Measurements from ENCODE around the gene COX6B1.

Gene COX6B1

DNA sequence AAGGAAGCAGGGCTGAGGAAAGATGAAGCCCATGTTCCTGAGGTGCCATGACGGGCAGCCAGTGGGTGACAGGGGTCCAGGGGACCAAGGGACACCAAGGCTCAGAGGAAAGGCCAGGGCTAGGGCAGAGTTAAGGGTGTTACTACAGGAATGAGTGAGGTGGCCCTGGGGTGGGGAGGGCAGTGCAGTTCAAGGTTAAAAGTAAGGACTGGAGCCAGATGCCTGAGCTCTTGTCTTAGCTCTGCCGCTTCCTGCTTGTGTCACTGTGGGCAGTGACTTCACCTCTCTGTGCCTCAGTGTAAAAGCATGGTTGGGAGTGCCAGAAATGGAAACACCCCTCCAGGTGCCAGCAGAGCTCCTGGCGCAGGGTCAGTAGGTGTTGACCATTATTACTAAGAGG is 11.5 kb upstream of the COX6B1 start:
- TF ChIP-seq, protein P1, sequence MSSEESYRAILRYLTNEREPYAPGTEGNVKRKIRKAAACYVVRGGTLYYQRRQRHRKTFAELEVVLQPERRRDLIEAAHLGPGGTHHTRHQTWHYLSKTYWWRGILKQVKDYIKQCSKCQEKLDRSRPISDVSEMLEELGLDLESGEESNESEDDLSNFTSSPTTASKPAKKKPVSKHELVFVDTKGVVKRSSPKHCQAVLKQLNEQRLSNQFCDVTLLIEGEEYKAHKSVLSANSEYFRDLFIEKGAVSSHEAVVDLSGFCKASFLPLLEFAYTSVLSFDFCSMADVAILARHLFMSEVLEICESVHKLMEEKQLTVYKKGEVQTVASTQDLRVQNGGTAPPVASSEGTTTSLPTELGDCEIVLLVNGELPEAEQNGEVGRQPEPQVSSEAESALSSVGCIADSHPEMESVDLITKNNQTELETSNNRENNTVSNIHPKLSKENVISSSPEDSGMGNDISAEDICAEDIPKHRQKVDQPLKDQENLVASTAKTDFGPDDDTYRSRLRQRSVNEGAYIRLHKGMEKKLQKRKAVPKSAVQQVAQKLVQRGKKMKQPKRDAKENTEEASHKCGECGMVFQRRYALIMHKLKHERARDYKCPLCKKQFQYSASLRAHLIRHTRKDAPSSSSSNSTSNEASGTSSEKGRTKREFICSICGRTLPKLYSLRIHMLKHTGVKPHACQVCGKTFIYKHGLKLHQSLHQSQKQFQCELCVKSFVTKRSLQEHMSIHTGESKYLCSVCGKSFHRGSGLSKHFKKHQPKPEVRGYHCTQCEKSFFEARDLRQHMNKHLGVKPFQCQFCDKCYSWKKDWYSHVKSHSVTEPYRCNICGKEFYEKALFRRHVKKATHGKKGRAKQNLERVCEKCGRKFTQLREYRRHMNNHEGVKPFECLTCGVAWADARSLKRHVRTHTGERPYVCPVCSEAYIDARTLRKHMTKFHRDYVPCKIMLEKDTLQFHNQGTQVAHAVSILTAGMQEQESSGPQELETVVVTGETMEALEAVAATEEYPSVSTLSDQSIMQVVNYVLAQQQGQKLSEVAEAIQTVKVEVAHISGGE (tag by site-specific recombination; conservative IDR thresholded peaks at IDR 0.05; ENCODE audit: low read depth) = no peak
- TF ChIP-seq ZBTB1 (tag by site-specific recombination; IDR thresholded peaks at IDR 0.05) = no peak
- no peak for TF ChIP-seq PRDM4 (tag by site-specific recombination; IDR thresholded peaks at IDR 0.05)
- no peak for TF ChIP-seq ZNF266 (tag by site-specific recombination; IDR thresholded peaks at IDR 0.05; ENCODE audit: low read depth)
- TF ChIP-seq BCL6B (tag by site-specific recombination; IDR thresholded peaks at IDR 0.05) = no peak
- TF ChIP-seq, protein P2, sequence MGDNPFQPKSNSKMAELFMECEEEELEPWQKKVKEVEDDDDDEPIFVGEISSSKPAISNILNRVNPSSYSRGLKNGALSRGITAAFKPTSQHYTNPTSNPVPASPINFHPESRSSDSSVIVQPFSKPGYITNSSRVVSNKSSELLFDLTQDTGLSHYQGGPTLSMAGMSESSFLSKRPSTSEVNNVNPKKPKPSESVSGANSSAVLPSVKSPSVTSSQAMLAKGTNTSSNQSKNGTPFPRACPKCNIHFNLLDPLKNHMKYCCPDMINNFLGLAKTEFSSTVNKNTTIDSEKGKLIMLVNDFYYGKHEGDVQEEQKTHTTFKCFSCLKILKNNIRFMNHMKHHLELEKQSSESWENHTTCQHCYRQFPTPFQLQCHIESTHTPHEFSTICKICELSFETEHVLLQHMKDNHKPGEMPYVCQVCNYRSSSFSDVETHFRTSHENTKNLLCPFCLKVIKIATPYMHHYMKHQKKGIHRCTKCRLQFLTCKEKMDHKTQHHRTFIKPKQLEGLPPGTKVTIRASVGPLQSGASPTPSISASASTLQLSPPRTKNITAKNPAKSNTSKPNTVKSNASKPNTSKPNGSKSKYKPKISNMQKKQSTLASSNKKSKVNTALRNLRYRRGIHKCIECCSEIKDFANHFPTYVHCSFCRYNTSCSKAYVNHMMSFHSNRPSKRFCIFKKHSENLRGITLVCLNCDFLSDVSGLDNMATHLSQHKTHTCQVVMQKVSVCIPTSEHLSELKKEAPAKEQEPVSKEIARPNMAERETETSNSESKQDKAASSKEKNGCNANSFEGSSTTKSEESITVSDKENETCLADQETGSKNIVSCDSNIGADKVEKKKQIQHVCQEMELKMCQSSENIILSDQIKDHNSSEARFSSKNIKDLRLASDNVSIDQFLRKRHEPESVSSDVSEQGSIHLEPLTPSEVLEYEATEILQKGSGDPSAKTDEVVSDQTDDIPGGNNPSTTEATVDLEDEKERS (tag by site-specific recombination; IDR thresholded peaks at IDR 0.05) = no peak
- no peak for TF ChIP-seq ZNF610 (tag by site-specific recombination; IDR thresholded peaks at IDR 0.05; ENCODE audit: borderline replicate concordance)
- no peak for TF ChIP-seq ZNF19 (tag by site-specific recombination; IDR thresholded peaks at IDR 0.05; ENCODE audit: low read depth)
- no peak for TF ChIP-seq ZNF660 (tag by site-specific recombination; IDR thresholded peaks at IDR 0.05)
- TF ChIP-seq ZNF585B (tag by site-specific recombination; IDR thresholded peaks at IDR 0.05) = no peak
- TF ChIP-seq ZNF302 (tag by site-specific recombination; IDR thresholded peaks at IDR 0.05; ENCODE audit: low read depth) = no peak
- TF ChIP-seq PRDM6 (tag by site-specific recombination; IDR thresholded peaks at IDR 0.05) = no peak
- no peak for TF ChIP-seq SP3 (tag by site-specific recombination; IDR thresholded peaks at IDR 0.05)
- no peak for TF ChIP-seq ZFHX2 (tag by site-specific recombination; conservative IDR thresholded peaks at IDR 0.05)
- no peak for TF ChIP-seq ZFP69B (tag by site-specific recombination; IDR thresholded peaks at IDR 0.05)
- no peak for TF ChIP-seq ZSCAN4 (tag by site-specific recombination; IDR thresholded peaks at IDR 0.05)
- TF ChIP-seq, protein P3, sequence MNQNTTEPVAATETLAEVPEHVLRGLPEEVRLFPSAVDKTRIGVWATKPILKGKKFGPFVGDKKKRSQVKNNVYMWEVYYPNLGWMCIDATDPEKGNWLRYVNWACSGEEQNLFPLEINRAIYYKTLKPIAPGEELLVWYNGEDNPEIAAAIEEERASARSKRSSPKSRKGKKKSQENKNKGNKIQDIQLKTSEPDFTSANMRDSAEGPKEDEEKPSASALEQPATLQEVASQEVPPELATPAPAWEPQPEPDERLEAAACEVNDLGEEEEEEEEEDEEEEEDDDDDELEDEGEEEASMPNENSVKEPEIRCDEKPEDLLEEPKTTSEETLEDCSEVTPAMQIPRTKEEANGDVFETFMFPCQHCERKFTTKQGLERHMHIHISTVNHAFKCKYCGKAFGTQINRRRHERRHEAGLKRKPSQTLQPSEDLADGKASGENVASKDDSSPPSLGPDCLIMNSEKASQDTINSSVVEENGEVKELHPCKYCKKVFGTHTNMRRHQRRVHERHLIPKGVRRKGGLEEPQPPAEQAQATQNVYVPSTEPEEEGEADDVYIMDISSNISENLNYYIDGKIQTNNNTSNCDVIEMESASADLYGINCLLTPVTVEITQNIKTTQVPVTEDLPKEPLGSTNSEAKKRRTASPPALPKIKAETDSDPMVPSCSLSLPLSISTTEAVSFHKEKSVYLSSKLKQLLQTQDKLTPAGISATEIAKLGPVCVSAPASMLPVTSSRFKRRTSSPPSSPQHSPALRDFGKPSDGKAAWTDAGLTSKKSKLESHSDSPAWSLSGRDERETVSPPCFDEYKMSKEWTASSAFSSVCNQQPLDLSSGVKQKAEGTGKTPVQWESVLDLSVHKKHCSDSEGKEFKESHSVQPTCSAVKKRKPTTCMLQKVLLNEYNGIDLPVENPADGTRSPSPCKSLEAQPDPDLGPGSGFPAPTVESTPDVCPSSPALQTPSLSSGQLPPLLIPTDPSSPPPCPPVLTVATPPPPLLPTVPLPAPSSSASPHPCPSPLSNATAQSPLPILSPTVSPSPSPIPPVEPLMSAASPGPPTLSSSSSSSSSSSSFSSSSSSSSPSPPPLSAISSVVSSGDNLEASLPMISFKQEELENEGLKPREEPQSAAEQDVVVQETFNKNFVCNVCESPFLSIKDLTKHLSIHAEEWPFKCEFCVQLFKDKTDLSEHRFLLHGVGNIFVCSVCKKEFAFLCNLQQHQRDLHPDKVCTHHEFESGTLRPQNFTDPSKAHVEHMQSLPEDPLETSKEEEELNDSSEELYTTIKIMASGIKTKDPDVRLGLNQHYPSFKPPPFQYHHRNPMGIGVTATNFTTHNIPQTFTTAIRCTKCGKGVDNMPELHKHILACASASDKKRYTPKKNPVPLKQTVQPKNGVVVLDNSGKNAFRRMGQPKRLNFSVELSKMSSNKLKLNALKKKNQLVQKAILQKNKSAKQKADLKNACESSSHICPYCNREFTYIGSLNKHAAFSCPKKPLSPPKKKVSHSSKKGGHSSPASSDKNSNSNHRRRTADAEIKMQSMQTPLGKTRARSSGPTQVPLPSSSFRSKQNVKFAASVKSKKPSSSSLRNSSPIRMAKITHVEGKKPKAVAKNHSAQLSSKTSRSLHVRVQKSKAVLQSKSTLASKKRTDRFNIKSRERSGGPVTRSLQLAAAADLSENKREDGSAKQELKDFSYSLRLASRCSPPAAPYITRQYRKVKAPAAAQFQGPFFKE (tag by site-specific recombination; IDR thresholded peaks at IDR 0.05; ENCODE audit: borderline replicate concordance) = no peak
- TF ChIP-seq REPIN1 (tag by site-specific recombination; IDR thresholded peaks at IDR 0.05; ENCODE audit: low read depth) = no peak
- Histone ChIP-seq H3K27ac (ENCODE audit: extremely low read depth, low read depth, low read length) (no peak overlapping the region), H3K36me3 (ENCODE audit: control insufficient read depth in 2 of 2, insufficient read depth in 1 of 2, low read length in 2 of 2) (peaks cover 68 to 72% of the 10 kb centered on the region in 2 experiments), H3K9me3 (ENCODE audit: control insufficient read depth, insufficient read depth, low read depth, low read length) (no peaks in the 10 kb centered on the region), H3K4me3 (ENCODE audit: low read depth, low read length) (no peak overlapping the region), H3K4me1 (ENCODE audit: control insufficient read depth, insufficient read depth, low read length) (peaks cover 10% of the 10 kb centered on the region; the same call in 1 of the 2 replicates)
- ChIA-PET POLR2A (interaction anchor here (0.7 to 3.3 kb wide), 3 partner anchors 8 to 13 kb away, joined by 4 to 30 read pairs (median 4); partner anchors contain the start of gene COX6B1), CTCF (interaction anchor here (0.5 to 0.6 kb wide), 2 partner anchors 92 to 494 kb away, joined by 3 to 5 read pairs; no protein-coding TSS in a partner anchor)

Measured in HEK293 (cell line).